OCI-LY3 (cell line): Measurements from ENCODE around the gene HYCC1.

Experiments used
- H2AFZ ChIP-seq: fragments of 200-600, 300-600 bp; shearing (Covaris generic); 2 replicates; pipeline ENCODE4 v1.6.0; 2014; ENCODE audit warnings: antibody characterized with exemption, low read depth, low read length
- H3K27ac ChIP-seq: fragments of 200-600, 300-600 bp; sonication (generic); 2 replicates; pipeline ENCODE4 v1.5.1; 2014; ENCODE audit warnings: mild to moderate bottlenecking, low read length, moderate library complexity, mixed read lengths
- H3K27me3 ChIP-seq: fragments of 200-600, 300-600 bp; sonication (generic); 2 replicates; pipeline ENCODE4 v1.6.1; 2014; ENCODE audit warnings: low read depth, low read length, mixed read lengths
- H3K36me3 ChIP-seq: fragments of 200-600, 300-600 bp; sonication (generic); replicated peaks from 2 replicates; pipeline ENCODE3; 2014; ENCODE audit warnings: low read depth, low read length, mixed read lengths
- H3K4me1 ChIP-seq: fragments of 300-600, 200-600 bp; sonication (generic); 2 replicates; pipeline ENCODE4 v1.6.1; 2014; ENCODE audit warnings: low read length, mixed read lengths
- H3K4me2 ChIP-seq: fragments of 200-600, 300-600 bp; sonication (generic); 2 replicates; pipeline ENCODE4 v1.6.1; 2014; ENCODE audit warnings: low read length, mixed read lengths
- H3K4me3 ChIP-seq: fragments of 300-600, 200-600 bp; sonication (generic); 2 replicates; pipeline ENCODE4 v1.5.1; 2014; ENCODE audit warnings: antibody characterized with exemption, mild to moderate bottlenecking, low read length, moderate library complexity
- H3K79me2 ChIP-seq: fragments of 300-600, 200-600 bp; shearing (Covaris generic); 2 replicates; pipeline ENCODE4 v1.6.1; 2014; ENCODE audit warnings: mild to moderate bottlenecking, low read length, mixed read lengths
- H3K9ac ChIP-seq: fragments of 300-600, 200-600 bp; shearing (Covaris generic); 2 replicates; pipeline ENCODE4 v1.6.0; 2014; ENCODE audit warnings: mild to moderate bottlenecking, low read length, moderate library complexity
- H3K9me3 ChIP-seq: fragments of 200-600, 300-600 bp; shearing (Covaris generic); 2 replicates; pipeline ENCODE4 v1.6.1; 2014; ENCODE audit warnings: low read length, mixed read lengths; ENCODE audit not compliant: insufficient read depth
- H4K20me1 ChIP-seq: fragments of 200-600, 300-600 bp; sonication (generic); 2 replicates; pipeline ENCODE4 v1.6.1; 2016; ENCODE audit warnings: low read length, mixed read lengths; ENCODE audit not compliant: insufficient read depth
- EZH2phosphoT487 ChIP-seq: fragments of 200-600 bp; shearing (Covaris generic); IDR thresholded peaks from 2 replicates; pipeline ENCODE4 v1.6.1; 2018; ENCODE audit warnings: antibody characterized with exemption, mixed run types, low read depth
- TF ChIP-seq, protein P1 (sequence below): fragments of 200-600, 300-600 bp; sonication (generic); IDR thresholded peaks from 2 replicates; pipeline ENCODE4 v1.5.1; 2014; ENCODE audit warnings: antibody characterized with exemption, low read length, low read depth

Gene HYCC1

DNA sequence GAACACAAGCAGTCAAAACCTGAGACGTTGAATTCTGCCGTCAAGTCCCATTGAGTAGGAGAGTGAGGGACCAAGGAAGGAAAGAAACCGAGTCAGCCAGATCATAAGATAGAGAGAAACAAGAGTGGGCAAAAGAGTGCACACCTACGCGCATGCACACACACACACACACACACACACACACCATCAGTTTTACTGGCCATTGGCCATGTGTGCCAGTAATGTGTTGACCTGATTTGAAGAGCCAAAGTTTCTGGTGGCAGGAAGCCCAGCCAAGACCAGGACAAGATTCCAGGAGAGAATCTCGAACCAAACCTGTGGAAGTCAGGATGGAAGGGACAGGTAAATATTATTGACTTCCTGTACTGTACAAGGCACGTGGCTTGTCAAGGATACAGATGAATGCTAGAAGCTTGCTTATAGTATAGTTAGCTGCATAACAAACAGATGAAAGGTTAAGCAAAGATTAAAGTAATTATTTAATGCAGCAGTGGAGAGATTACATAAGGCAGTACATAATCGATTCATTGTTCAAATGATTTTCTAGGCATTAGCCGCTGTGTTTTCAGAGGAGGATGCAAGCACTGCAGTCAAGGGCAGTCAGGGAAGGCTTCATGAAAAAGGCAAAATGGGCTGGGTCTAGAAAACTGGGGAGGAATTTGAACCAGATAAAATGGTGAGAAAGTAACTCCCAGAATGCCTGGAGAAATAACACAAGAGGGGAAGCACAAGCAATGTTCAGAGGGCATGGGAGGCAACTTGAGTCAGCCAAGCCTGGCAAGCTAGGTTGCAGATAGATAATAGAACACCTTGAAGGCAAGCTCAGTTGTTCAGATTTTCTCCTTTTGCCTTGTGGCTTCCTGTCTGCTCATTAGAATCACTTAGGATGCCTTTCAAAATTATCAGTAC is 2.7 kb upstream of the HYCC1 start:
- H3K27me3 ChIP-seq: no peaks in the 10 kb centered on the region
- H3K36me3 ChIP-seq: no peaks in the 10 kb centered on the region
- no peak overlapping the region for H3K4me2 ChIP-seq
- no peaks in the 10 kb centered on the region for H3K9me3 ChIP-seq
- H3K79me2 ChIP-seq: peaks cover 16% of the 10 kb centered on the region
- TF ChIP-seq, protein P1, sequence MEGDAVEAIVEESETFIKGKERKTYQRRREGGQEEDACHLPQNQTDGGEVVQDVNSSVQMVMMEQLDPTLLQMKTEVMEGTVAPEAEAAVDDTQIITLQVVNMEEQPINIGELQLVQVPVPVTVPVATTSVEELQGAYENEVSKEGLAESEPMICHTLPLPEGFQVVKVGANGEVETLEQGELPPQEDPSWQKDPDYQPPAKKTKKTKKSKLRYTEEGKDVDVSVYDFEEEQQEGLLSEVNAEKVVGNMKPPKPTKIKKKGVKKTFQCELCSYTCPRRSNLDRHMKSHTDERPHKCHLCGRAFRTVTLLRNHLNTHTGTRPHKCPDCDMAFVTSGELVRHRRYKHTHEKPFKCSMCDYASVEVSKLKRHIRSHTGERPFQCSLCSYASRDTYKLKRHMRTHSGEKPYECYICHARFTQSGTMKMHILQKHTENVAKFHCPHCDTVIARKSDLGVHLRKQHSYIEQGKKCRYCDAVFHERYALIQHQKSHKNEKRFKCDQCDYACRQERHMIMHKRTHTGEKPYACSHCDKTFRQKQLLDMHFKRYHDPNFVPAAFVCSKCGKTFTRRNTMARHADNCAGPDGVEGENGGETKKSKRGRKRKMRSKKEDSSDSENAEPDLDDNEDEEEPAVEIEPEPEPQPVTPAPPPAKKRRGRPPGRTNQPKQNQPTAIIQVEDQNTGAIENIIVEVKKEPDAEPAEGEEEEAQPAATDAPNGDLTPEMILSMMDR: no peak
- no peak for TF ChIP-seq EZH2phosphoT487
- H4K20me1 ChIP-seq: 0 out of 2 replicates have a peak, but pooled peaks cover 2% of the 10 kb centered on the region
- no peak overlapping the region for H3K4me3 ChIP-seq
- no peak overlapping the region for H3K27ac ChIP-seq
- H3K4me1 ChIP-seq: peaks cover 42% of the 10 kb centered on the region
- H3K9ac ChIP-seq: no peak overlapping the region
- H2AFZ ChIP-seq: no peak overlapping the region

DNA sequence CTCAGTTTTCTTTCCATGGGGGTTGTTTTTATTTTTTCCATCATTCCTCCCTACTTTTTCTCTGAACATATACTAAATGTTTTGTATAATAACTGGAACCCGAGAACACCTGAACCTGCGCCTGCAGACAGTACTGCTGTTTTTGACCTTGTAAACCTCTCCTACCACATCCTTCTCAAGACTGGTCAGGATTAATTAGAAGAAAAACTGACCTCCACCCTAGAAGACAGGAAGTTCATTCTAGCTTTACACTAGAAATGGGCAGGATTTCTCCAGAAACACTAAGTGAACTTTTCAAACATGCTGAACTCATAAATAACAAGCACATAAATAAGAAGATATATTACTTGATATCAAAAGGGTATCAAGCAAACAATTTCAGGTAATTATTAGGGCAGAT is 751 bp upstream of the HYCC1 start:
- Histone ChIP-seq H2AFZ (peak overlapping the region; percentile 89), H3K4me3 (peak overlapping the region; percentile 52), H3K79me2 (peaks cover 29% of the 10 kb centered on the region), H3K27me3 (no peaks in the 10 kb centered on the region), H3K9ac (peak overlapping the region; percentile 44), H3K27ac (no peak overlapping the region), H3K4me2 (peak overlapping the region; percentile 52), H3K36me3 (no peaks in the 10 kb centered on the region), H3K9me3 (no peaks in the 10 kb centered on the region), H4K20me1 (peaks cover 8% of the 10 kb centered on the region; the same call in 1 of the 2 replicates), H3K4me1 (peaks cover 41% of the 10 kb centered on the region)
- TF ChIP-seq, protein P1: no peak
- TF ChIP-seq EZH2phosphoT487: no peak

DNA sequence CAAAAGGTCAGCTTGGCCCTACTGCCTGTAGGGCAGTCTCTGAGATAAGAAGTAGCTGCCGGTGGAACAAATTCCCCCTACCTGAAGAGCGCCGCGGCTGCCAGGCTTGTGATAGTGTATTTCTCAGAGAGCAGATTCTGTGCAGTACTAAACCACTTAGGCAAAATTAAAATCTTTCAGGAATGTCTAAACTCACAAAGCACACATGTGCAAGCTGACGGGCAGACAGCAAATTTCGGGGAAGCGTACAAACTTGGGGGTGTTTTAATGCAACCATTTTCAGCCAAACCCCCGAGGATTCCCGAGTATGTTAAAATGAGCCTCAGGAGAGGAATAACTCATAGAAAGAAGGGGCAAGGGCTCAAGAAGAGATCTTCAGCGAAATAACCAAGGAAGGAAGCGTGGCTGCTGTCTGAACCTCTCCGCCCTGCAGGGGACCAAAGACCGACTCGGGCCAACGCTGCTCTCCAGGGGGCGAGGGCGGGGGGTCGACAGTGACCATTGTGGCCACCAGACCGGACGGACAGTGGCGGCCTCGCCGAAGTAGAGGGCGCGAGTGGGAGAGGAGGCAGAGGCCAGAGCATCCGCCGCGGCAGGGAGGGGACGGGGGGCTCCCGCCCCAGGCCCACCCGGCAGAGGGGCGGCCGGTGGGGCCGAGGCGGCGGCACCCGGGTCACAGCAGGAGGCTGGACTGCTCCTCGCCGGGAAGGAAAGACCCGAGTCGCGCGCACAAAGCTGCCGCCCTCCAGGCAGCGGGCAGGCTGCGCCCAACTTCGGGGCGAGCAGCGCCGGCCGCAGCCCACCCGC is 819 bp downstream of the HYCC1 start:
- TF ChIP-seq, protein P1: no peak
- TF ChIP-seq EZH2phosphoT487: no peak
- Histone ChIP-seq H3K4me1 (peaks cover 40% of the 10 kb centered on the region), H3K27me3 (no peaks in the 10 kb centered on the region), H3K9ac (peak overlapping the region; percentile 82), H3K79me2 (peaks cover 35% of the 10 kb centered on the region), H2AFZ (no peak overlapping the region), H3K36me3 (no peaks in the 10 kb centered on the region), H4K20me1 (peaks cover 11% of the 10 kb centered on the region; the same call in 1 of the 2 replicates), H3K9me3 (no peaks in the 10 kb centered on the region), H3K27ac (no peak overlapping the region), H3K4me2 (peak overlapping the region; percentile 72), H3K4me3 (peak overlapping the region; percentile 98)

DNA sequence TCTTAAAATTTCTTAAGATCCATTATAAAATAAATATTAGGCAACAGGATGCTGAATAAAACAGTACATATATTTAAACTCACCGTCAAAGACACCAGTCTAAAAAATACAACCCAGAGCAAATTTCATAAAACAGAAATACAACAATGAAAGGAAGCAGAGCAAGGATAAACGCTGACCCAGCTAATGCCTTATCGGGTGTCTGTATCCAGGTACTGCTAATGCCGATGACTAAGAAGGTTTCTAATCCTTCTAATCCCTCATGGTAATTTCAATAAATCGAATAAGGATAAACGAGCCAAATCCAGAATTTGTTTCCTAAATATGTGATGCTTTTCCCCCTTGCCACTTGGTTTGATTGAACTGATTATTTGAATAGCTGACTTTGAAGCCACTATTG is 1.7 kb downstream of the HYCC1 start:
- peak overlapping the region; percentile 72 for H3K4me2 ChIP-seq
- no peak overlapping the region for H3K9ac ChIP-seq
- H3K36me3 ChIP-seq: no peaks in the 10 kb centered on the region
- H3K27ac ChIP-seq: no peak overlapping the region
- TF ChIP-seq, protein P1: no peak
- TF ChIP-seq EZH2phosphoT487: no peak
- peak overlapping the region; percentile 98; the same call in 1 of the 2 replicates for H3K4me3 ChIP-seq
- H3K79me2 ChIP-seq: peaks cover 36% of the 10 kb centered on the region
- H4K20me1 ChIP-seq: peaks cover 11% of the 10 kb centered on the region; the same call in 1 of the 2 replicates
- no peak overlapping the region for H2AFZ ChIP-seq
- peaks cover 36% of the 10 kb centered on the region for H3K4me1 ChIP-seq
- no peaks in the 10 kb centered on the region for H3K9me3 ChIP-seq
- H3K27me3 ChIP-seq: no peaks in the 10 kb centered on the region
